UCSD-AML1 (cell line): Measurements from ENCODE around the gene RBM33.
"Not testable (repeated sequence)": the region's sequence is repeated elsewhere in the genome, so short reads cannot be mapped to it uniquely, and the experiment has no call there.

ENCODE experiments used
- DNase-seq: peaks from one replicate; lab custom pipeline; 2025; ENCODE audit not compliant: unreplicated experiment; lab: John Stamatoyannopoulos, UW

The RBM33 gene

GRCh38 chr7:155815332-155816191 lies 171.1 kb downstream of the RBM33 start:
- DNase-seq, result peak; percentile 49

- no peak for DNase-seq
Observed at GRCh38 chr7:155816192-155816508, 171.7 kb downstream of the RBM33 start.

- no peak for DNase-seq
Observed at GRCh38 chr7:155816996-155817395, 172.5 kb downstream of the RBM33 start.

GRCh38 chr7:155817515-155817914 lies 173.1 kb downstream of the RBM33 start:
- not testable (repeated sequence) for DNase-seq

- DNase-seq, result no peak
Observed at GRCh38 chr7:155818154-155818819, 173.8 kb downstream of the RBM33 start.

- no peak for DNase-seq
Observed at GRCh38 chr7:155818820-155819168, 174.3 kb downstream of the RBM33 start.

GRCh38 chr7:155819186-155819585 lies 174.7 kb downstream of the RBM33 start:
- DNase-seq, result no peak

- DNase-seq, result no peak
Observed at GRCh38 chr7:155820246-155820645, 175.8 kb downstream of the RBM33 start.

- no peak for DNase-seq
Observed at GRCh38 chr7:155820788-155821187, 176.3 kb downstream of the RBM33 start.

- DNase-seq, result no peak
Observed at GRCh38 chr7:155821851-155822250, 177.4 kb downstream of the RBM33 start.

GRCh38 chr7:155824227-155824886 lies 179.9 kb downstream of the RBM33 start:
- no peak for DNase-seq

GRCh38 chr7:155825336-155825735 lies 180.9 kb downstream of the RBM33 start:
- DNase-seq, result no peak

GRCh38 chr7:155829796-155830470 lies 185.5 kb downstream of the RBM33 start:
- no peak for DNase-seq
